HCEC 1CT (cell line): ENCODE results near the gene PCYT1A.
"Not testable (repeated sequence)": the region's sequence is repeated elsewhere in the genome, so short reads cannot be mapped to it uniquely, and the experiment has no call there.

Experiments used
- DNase-seq: peaks from one replicate; pipeline ENCODE4 v3.0.0-alpha.2; 2017

The PCYT1A gene

DNA sequence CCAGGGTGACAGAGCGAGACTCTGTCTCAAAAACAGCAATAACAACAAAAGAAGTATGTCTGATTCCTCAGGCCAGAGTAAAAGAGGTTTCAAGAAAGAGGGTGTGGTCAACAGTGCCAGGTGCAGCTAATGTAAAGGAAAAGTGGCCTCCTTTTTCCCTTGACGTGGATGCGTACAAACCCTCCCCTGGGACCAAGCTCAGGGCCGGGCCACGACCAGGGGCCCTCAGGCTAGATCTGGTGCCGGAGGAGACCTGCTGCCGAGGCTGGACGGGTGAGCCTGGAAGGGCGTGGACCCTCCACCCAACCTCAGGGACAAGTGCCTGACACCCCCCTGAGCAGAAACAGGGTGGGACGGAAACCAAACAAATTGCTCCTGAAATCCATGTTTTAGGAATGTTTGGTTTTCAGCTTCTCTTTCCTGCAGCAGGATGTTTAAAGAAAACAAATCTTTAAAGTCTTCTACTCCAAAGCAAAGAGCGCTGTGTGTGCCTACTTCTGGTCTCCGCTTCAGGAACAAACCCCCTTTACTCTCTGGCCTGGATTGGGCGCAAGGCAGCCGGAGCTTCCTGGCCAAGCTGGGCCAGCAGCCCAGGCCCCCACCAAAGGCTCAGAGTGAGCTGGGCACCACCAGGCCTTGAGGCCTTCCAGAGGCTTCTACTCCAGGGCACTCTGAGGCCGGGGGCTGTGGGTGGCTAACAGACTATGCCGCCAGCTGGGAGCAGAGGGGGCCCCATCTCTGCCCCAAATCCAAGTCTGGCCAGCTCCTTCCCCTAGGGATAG, 97.8 kb downstream of the PCYT1A start:
- no peak for DNase-seq

DNA sequence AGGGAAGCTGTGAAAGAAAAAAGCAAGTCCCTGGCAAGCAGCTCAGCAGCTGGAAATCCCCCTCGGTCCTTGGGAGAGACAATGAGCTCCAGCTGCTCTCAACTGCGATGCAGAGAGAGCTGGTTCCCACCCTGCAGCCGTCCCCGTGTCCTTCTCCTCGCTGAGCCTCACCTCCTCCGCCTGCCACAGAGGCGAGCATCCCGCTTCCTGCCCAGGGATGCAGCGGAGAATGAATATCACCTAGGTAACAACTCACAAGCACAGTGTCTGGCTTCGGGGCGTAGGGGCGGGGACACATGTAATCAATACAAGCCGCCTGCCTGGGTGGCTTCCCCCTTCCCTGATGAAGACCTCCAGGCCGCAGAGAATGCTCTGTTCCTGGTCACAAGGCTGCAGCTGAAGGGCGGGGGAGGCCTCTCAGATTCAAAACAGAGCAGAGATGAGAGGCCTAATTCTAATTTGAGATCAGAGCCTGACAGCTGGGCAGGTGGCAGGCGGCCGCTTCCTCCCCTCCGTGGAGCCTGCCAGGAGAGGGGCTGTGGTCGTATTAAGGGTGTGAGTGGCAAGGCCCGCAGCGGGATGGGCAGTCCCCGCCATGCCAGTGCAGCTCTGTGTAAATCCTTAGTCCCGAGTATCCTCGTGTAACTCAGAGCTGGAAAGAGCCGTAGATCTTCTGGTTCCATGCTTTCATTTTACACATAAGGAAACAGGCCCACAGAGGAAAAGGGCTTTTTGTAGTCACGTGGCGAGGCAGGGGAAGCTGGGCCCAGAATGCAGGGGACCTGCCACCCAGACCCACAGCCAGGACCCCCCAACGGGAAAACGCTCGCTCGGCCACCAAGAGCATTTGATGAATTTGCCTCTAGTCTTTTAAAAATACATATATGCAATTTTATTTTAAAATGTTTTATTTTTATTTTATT, 100.6 kb downstream of the PCYT1A start:
- DNase-seq: no peak

DNA sequence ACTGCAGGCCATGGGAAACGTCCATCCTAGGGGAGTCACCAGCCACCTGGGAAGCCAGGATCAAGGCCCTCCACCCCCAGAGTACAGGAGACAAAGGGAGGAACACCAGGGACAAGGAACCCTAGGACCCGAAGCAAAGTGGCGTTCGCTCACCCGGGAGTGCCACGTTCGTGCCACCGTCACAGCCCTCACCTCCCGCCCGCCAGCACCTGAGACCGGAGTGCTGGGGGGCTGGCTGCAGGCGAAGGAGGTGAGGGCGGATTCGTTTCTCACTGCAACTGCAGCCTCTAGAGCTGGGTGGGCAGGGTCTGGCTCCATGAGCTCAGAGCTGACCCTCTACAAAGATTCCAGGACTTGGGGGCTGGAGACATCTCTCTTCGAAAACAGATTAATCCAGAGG, 102.6 kb downstream of the PCYT1A start:
- no peak for DNase-seq

DNA sequence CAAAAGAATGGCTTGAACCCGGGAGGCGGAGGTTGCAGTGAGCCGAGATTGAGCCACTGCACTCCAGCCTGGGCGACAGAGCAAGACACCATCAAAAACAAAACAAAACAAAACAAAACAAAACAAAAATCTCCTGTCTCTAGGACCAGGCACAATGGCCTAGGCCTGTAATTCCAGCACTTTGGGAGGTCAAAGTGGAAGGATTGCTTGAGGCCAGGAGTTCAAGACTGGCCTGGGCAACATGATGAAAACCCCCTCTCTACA, 103.4 kb downstream of the PCYT1A start:
- not testable (repeated sequence) for DNase-seq

DNA sequence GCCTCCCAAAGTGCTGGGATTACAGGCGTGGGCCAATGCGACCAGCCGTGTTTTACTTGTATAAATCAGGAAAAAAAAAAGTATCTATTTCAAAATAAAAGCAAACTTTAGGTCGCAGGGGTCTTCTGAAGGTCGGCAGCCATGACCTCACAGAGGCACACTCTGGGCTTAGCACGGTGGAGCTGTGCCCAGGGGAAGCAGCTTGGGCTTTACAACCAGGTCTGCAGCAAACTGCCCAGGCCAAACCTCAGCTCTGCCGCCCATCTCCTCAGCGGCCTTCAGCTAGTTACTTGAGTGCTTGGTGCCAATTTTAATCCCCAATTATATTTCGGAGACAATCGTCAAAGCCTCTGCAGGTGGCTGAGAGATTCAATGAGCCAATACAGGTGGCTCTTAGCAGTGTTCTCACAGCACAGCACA, 106.4 kb downstream of the PCYT1A start:
- no peak for DNase-seq

DNA sequence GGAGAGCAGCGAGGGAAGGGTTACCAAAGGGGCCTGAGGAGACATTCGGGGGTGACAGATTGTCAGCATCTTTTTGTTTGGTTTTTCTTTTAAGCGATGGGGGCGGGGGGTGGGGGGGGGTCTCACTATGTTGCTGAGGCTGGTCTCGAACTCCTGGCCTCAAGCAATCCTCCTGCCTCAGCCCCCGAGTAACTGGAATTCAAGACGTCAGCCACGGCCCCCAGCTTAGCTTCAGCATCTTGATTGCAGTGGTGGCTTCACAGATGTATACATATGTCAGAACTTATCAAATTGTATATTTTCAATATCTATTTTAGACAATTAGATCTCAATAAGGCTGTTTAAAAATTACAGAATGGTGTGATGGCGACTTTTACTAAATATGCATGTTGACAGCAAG, 107.2 kb downstream of the PCYT1A start:
- DNase-seq: no peak
